ENCODE results near the gene HYDIN.

HYDIN gene

DNA sequence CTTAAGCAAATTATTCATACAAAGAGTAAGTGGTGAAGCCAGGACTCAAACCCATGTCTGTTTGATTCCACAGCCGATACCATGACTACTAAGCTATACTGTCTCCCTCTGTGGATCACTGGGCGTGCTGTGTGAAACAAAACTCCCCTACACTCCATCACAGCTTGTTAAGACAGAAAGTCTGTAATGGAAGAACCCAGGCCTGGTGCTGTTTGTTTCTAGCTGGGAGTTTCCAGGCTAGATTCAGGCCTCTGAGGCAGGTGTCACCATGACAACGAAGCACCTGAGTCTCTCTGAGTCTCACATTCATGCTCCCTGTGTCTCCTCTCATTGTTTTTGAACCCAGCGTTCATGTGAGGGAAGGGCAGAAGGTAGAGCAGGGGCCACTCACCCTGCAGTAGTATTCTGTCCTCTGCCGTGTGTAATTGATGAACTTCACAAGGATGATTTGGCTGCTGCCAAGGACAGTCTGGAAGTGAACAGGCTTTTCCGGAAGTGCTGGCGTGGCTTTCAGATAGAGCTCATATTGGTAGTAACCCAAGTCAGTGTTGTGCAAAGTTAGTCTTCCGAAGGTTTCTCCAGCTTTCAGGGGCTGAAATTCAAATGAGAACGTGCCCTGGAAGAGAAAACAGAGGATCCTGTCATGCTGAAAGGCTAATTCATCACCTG, 421.0 kb downstream of the HYDIN start:
- peak; percentile 64 for DNase-seq

DNA sequence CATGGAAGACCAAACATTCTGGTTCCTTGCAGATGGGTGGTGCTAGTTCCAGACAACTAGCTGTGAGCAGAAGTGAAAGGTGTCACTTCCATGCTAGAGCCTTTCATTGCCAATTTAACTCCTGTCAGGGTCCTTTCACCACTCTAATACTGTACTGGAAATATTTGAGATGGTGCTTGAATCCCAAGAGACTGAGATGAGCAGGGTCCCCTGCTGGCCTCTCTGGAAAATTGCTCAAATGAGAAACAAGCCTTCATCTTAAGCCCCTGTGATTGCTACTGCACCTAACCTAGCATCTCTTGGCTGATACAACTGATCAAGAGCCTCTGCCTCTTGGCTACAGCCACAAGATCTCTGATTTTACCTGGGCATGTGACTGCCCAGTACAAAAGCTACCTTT, 422.2 kb downstream of the HYDIN start:
- peak; percentile 10 for DNase-seq

DNA sequence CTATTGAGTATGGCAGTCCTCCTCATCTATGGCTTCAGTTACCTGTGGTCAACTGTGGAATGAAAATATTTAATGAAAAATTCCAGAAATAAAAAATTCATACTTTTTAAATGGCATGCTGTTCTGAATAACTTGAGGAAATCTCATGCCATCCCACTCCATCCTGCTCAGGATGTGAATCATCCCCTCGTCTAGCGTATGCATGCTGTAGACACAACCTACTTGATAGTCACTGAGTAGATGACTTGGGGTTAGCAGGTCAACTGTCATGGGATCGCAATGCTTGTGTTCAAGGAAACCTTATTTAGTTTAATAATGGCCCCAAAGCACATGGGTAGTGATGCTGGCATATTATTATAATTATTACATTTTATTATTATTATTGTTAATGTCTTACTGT, 424.7 kb downstream of the HYDIN start:
- no peak for DNase-seq

DNA sequence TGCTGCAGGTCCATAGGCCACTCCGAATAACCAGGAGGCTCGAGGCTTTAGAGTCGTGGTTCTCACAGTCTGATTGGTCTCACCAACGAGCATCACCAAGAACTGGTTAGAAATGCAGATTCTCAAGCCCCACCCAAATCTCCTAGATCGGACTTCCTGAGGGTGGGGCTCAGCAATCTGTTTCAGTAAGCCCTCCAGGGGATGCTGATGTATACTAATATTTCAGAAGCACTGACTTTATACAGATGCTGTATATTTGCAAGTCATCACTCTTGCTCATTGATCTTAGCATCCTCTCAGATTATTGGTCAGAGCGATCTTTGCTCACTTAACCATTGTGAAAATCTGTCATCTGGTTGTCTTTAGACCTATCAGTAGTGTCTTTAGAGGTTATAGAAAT, 425.1 kb downstream of the HYDIN start:
- DNase-seq: no peak

DNA sequence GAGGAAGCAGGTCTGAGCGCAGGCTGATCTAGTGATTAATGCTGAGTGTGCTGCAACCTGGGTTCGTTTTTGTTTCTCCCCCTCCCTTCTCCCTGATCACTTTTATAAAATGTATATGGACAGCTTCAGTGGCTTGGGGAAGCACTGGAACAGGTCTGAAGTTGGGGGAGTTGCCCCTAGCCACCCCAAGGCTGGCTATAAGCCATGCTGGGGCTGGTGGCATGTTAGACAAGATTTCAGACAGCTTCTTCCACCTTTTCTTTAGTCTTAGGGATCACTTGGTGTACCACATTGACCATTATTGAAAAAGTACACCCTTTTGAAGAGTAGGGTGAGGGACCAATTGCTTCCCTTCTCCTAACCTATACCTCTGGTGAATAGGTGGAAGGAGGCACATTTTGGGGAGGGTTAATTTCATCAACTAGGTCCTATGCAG, 425.8 kb downstream of the HYDIN start:
- DNase-seq: no peak

DNA sequence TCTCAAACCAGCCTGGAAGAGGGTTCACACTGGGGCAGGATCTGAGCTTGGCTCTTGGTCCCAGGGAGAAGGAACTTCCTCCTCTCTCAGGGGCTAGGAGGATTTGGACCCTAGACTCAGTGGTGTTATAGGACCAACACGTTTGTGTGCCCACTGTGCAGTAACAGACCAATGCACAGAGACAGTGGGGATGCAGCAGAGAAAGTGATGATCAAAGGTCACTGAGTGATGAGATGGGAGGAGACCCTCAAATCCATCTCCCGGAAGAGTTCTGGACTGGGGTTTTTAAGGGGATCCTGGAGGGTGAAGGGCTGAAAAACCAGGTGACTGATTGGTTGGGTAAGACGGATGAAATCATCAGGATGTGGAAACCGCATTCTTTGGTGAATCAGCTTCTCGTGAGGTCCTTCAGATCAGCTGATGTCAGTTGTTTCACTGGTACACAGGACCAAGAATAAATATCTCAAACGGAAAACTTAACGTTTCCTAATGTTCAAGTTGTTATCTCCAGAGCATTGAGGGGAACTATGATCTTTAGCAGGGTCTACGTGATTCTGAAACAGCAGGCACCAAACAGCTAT, 426.3 kb downstream of the HYDIN start:
- DNase-seq: no peak

DNA sequence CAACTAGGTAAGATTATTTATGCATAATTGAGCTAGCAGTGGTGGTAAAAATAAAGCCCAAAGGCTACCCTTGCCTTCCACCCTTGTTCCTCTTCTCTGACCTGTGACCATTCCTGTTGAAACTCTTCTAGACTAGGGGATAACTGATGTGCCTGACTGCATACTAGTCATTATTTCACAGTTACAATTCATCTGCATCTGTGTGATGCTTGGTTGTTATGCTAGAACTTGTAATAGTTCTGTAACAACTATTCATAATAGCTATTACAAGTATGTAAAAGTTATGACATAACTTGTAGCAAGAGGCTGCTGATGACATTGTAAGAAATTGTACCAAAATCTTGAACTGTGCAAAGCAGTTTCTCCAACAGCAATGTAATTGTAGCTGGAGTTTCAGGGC, 427.2 kb downstream of the HYDIN start:
- DNase-seq: no peak

DNA sequence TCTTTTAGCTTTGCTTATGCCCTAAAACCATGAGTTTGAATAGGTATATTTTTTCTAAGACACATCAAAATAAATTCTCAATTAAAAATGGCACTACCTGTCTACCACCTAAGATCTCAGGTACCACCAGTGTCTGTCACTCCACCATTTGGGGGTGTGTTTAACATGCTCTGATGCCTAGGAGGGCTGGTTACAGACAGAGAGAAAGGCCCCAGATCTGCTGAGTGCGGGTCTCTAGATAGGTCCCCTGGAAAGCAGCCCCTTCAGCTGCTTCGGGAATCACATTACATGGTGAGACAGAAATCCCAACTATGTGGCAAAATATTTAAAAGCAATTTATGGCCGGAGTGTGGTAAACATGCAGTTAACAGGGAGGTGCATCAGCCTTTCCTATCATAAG, 428.9 kb downstream of the HYDIN start:
- no peak for DNase-seq

DNA sequence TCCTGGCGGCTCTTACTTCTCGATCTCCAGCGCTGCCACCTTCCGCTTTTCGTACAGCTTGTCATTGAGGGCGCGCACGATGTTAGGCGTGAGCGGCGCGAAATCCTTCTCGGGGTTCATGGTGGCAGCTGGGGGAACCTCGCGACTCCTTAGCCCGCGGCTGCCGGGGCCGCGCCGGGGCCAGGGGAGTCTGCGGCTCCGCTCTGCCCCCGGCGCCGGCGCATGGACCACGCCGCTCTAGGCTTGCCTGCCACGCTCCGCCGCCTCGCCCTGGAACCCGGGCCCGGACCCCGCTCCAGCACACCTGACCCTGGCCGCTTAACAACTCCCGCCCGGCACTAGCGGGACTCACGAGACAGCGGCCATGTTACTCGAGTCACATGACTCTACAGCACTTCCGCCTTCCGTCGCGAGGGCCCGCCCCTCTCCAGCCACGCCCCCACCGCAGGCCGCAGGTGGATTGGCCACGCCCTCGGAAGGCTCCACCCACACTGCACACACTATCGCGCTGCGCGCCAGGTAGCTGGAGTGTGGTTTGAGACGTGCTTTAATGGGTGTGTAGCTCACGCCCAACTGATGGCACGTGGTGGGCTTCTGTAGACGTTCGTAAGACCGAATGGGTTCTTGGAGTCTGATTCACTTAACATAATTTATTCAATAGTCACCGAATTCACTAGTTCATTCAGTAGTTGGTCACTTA, 429.6 kb downstream of the HYDIN start, which contains the start of gene VAC14:
VAC14 (minus strand) TSS at position 378 of the 700 bp plus-strand sequence; CDS start at position 120, 258 bp downstream.
- peak; percentile 95 for DNase-seq

DNA sequence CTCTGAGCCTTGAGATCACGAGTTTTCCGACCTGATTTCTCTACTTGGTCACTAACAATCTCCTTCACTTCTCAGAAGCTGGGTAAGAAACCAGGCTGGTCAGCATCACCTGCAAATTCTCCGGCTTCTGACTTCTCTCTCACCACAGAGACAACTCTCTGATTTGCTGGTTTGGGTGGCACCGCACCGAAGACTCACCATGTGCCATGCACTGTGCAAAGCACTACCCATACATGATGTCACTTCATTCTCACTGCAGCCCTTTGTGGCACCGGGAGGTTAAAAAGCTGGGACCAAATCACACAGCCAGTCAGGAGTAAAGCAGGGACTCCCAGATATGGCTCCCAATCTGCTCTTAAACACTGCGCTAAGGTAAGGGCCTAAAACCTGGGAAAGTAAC, 430.2 kb downstream of the HYDIN start:
- DNase-seq: peak; percentile 40

DNA sequence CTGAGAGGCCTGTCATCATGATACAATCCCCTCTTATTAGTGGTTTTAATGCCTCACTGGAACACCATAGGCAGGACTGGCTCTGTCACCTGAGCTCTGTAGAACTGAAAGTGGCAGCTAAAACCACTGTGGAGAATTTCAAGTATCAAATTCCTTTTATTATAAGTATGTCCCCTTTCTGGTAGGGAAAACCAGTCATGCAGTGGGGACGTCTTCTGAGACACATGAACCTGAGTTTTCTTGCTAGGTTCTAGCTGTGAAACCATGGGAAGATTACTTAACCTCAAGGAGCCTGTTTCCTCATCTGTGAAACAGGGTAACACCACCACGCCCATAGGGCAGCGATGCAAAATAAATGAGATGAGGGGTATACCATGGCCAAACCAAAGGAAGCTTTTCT, 434.2 kb downstream of the HYDIN start:
- DNase-seq: no peak

DNA sequence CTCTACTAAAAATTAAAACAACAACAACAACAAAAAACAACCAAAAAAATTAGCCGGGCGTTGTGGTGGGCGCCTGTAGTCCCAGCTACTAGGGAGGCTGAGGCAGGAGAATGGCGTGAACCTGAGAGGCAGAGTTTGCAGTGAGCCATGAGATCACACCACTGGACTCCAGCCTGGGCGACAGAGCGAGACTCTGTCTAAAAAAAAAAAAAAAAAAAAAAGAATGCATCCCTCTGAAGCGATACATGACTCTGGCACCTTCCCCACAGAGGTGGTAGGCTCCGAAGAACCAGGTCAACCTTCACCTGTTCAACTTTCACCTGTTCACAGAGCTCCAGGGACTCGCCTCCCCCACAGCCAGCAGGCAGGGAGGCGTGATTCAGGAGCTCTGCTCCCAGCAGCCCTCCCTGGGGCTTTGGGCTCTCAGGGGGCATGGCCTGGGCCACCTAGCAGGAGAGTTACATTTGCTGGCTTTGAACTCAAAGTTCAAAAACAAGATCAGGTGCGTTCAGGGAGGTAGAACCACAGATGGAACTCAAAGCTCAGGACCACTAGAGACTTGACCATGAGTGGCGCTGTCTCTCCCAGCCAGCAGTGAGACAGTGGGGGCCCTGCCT, 435.1 kb downstream of the HYDIN start:
- DNase-seq: no peak

DNA sequence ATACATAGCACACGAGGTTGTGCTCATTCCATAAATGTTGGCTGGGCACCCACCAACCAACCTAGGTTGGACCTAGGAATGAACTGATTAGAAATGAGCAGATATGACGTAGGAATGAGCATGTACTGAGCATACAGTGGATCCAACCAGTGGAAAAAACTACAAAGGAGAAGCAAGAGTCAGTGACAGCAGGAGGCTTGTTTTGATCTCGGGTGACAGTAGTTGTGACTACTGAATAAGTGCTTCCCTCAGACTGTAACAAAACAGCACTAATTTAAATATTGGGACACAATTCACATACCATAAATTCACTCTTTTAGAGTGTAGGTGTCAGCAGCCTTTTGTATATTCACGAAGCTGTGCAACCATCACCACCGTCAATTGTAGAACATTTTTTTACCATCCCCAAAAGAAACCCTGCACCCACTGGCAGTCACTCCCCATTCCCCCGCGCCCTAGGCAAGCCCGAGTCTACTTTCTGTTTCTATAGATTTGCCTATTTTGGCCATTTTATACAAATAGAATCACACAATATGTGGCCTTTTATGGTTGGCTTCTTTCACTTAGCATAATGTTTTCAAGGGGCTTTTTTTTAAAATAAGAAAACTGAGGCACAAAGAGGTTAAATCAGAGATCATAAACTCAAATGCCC, 436.5 kb downstream of the HYDIN start:
- DNase-seq: no peak

DNA sequence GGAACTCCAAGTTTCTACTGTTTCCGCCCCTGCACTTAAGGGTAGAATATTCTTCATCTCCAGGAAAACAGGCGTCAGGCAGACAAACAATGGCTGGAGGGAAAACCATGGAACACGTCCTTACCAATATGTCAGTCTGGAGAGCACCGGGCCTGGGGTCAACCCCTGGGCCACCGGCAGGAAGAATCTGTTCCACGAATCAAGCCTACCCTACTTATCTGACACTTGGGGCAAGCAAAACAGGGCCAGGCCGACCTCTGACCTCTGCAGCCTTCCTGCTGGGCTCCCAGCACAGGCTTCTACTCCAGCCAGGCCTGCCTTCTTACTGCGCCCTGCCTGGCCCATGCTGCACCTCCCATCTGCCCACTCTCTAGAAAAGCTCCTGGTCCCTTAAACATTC, 439.7 kb downstream of the HYDIN start:
- DNase-seq: no peak

DNA sequence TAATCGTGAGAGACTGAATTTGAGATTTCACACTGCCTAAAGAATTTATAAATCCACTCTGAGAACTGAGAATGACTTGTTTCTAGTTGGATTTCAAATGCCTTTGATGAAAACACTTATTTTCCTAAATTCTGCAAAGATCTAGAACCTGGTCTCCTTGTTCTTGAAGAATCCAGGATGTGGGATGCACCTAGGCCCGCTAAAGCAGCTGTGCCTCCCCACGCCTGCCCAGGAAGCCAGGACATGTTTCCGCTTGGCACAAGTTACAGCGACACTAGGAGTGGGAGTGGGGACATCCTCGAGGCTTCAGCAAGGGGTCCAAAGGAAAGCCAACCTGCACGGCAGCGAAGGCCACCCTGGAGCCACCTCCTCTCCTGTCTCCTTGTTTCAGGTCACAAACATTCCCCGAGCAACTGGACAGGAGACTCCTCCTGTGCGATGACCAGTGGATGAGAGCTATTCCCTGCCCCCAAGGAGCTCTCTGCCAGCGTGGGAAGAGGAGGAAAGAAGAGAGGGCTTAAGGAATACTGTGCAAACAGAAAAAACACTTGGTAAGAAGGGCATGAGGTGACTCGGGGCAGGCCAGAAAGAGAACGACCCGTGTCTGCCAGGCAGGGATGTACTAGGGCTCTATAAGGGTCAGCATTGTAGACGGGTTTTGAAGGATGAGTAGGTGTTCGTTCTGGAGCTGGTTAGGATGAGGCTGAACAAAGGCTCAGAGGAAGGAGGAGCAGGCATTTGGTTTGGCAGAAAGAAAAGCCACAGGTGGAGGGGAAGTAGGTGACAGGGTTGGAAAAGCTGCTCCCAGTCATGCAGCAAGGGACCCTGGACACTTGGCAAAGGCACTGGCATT, 440.7 kb downstream of the HYDIN start:
- no peak for DNase-seq

DNA sequence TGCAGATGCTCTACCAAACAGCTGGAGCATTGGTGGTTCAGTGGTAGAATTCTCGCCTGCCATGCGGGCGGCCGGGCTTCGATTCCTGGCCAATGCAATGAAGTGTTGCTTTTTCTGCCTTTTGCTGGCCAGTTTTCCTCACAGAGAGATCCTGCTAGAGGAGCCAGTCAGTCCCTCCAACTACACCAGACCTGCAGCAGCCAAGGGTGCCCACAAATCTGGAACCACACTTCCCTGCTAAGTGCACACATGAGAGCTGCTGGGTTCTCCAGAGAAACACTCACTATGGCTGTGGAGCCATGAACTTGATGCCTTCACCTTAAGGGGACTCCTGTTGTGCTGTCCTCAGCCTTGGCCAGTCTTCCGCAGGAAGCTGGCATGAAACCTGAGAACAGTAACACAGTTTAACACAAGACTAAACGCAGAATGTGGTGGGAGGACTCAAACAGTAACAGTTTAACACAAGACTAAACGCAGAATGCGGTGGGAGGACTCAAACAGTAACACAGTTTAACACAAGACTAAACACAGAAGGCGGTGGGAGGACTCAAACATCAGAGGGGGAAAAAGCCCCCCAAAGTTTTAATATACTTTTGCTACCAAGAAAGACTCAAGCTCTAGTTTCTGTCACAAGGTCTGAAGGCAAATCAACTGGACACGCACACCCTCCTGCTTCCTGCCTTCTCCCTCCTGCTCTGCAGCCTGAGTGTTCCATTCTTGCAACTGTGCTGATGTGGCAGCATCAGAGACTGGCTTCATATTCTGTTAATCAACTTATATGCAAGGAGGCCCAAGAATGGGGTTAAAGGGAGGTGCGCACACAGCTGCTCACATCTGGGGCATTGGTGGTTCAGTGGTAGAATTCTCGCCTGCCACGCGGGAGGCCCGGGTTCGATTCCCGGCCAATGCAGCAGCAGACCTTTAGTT, 441.6 kb downstream of the HYDIN start:
- no peak for DNase-seq

DNA sequence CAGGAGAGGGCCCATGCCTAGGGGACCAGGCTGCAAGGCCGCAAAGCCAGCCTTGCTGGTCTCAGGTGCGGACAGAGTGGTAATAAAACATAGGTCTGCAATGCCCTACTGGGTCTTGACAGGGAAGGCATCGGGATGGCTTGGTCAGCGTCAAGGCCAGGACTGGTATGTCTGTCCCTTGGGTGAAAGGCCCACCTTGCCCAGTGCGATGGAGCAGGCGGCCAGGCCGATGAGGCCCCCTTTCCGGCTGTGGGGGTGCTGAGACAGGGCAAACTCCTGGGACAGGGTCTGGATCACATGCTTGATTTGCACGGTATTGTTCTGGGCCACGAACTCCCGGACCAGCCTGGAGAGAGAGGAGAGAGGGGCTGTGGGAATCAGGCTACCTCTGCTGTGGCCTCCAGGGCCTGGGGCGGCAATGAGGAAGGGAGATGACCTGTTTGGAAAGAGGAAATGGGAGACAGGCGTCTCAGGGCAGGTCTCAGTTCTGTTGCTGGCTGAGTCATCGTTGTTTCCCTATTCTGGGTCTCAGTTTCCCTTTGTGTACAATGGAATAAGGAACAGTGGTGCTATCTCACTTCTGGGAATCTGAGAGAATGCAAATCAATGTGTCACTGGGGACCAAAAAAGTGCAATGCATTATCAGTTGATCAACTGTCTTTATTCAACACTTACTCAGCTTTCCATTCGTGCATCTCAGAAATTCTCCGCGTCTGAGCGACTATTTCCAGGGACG, 444.3 kb downstream of the HYDIN start:
- no peak for DNase-seq

DNA sequence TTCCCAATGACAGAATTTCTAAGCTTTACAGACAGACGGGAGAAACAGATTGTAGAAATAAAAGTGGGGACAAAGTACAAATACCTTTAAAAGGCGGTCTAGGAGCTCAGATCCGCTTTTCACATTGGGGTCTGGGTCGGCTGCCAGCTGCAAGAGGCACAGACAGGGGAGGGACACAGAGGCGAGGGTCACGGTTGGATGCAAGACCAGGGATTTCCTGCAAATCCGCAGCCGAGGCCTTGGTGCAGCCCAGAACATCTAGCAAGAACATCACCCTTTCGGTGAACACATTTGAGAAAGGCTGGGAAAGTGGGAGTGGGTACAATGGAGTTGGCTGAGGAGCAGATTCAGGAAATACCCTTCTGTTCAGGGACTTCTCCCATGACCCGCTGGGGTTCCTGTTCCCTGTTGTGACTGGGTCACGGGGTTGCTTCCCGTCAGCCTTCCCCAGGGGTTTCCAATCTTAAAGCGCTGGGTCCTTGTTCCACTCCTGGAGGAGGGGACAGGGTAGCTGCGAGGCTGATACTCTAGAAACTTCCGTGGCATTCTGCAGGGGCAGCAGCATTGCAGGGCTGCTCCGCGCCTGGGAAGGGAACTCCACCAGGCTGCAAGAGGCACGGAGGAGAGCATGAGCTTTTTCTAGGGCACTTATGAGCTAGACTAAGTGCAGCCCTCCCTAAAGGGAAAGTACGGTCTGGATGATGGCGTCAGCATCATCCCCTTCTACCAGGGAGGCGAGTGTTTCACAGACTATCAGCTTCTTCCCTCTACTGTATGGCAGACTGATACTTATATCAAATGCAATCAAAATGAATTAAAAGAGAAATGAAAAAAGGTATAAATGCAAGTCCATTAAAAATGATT, 445.6 kb downstream of the HYDIN start:
- no peak for DNase-seq

DNA sequence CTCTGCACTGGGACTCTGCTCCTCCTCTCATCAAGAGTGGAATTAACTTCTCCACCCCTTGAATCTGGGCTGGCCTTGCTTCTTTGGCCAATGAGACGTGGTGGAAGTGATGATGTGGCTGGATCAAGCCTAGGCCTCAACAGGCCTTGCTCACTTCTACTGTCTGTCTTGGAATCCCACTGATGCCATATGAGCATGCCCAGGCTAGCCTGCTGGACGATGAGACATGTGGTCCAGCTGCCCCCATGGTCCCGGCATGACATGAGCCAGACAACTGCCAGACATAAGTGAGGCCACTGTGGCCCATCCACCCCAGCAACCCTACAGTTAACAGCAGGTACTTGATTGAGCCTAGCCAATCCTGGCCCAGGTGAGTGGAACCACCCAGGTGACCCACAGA, 448.3 kb downstream of the HYDIN start:
- DNase-seq: no peak

All from DMS53 (cell line).